ENCODE measurements around the gene TBX10.

- TF ChIP-seq REST (IDR thresholded peaks at IDR 0.05; ENCODE audit: insufficient read depth in 1 of 2, low read depth in 2 of 2, low read length in 1 of 2) (no peak), CTCF (IDR thresholded peaks at IDR 0.05) (peak; percentile 96), POLR2AphosphoS5 (IDR thresholded peaks at IDR 0.05; ENCODE audit: low read depth, low read length) (no peak)
Observed at GRCh38 chr11:67640021-67640757, 626 bp upstream of the TBX10 start.
